C1 segment of cervical spinal cord (tissue), 14 donors: ENCODE results near the gene OMD.

Source experiments
- DNase-seq, 14 donors: peaks; one replicate each; lab custom pipeline; 2025; lab: John Stamatoyannopoulos, UW

Gene OMD

DNA sequence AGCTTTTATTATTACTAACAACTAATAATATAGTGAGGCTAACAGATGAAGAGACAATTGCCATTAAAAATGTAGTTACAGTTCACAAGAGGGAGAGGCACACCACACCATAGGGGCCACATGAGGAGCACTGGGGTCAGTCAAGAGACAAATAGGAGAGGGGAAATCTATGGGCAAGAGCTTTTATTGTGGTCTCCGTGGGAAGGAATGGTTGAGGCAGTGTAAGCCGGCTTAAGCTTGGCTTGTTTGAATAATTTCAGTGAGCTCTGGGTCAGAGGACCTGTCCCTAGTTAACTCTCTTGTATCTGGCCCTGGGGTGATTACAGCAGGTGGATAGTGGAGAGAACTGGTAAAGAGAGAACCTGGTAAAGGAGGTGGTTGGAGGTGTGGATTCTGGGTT is 55.2 kb downstream of the OMD start:
- no peak for DNase-seq
